ENCODE data around the gene PCNT. TPM values are rescaled to one million over a fixed set of nuclear protein-coding genes. Genes with fewer than 3 reads are reported as not detected.

The PCNT gene
- total and polyA plus RNA-seq, 2 of the 8 experiments (the other 6 are each of a cell fraction or from before 2014, with no cell fraction given) = 9.9 to 45.1 TPM

GRCh38 chr21:46414965-46415275 lies 91.0 kb downstream of the PCNT start:
- H3K79me1 ChIP-seq (ENCODE audit: low read depth, low read length) = no peaks in the 10 kb centered on the region; the same call in 1 of the 2 replicates
- no peaks in the 10 kb centered on the region for H3K27me3 ChIP-seq (replicated peaks in 1 of 4; ENCODE audit: control insufficient read depth in 3 of 4, extremely low read depth in 1 of 4, insufficient read depth in 3 of 4, low read length in 3 of 4)
- H2BK15ac ChIP-seq (ENCODE audit: low read length) = no peak overlapping the region
- no peak overlapping the region for H3K4me3 ChIP-seq (ENCODE audit: extremely low read depth in 1 of 4, insufficient read depth in 2 of 4, low read depth in 3 of 4, low read length in 4 of 4)
- DNase-seq (ENCODE audit: low read depth in 1 of 2, low spot score in 2 of 2) (no peak), FAIRE-seq (no peak)
- H3K4me2 ChIP-seq (ENCODE audit: insufficient read depth in 1 of 2, low read depth in 2 of 2, low read length in 2 of 2) = no peak overlapping the region
- CTCF ChIA-PET (ENCODE audit: partially characterized antibody) = no interaction called here
- H2BK12ac ChIP-seq (ENCODE audit: low read depth, low read length) = no peak overlapping the region
- H3K56ac ChIP-seq (replicated peaks; ENCODE audit: insufficient read length, low read depth, low read length) = no peak overlapping the region
- H3K4ac ChIP-seq (replicated peaks; ENCODE audit: insufficient read length, low read depth, low read length) = no peak overlapping the region
- H3K27ac ChIP-seq (ENCODE audit: low read depth, low read length) = no peak overlapping the region
- H3K79me2 ChIP-seq (ENCODE audit: control insufficient read depth in 1 of 2, insufficient read depth in 2 of 2, low read length in 2 of 2) = no peaks in the 10 kb centered on the region
- no peak overlapping the region for H4K8ac ChIP-seq (ENCODE audit: extremely low read depth, insufficient read depth, low read length)
- no peaks in the 10 kb centered on the region for H3K9me3 ChIP-seq (ENCODE audit: insufficient read depth in 2 of 2, low read depth in 1 of 2, low read length in 1 of 2)
- peaks cover 0 to 26% (median 14%) of the 10 kb centered on the region in 4 experiments; a peak in 6 of 8 replicates for H3K36me3 ChIP-seq (ENCODE audit: control insufficient read depth in 2 of 4, insufficient read depth in 4 of 4, low read length in 3 of 4)
- H4K91ac ChIP-seq (replicated peaks; ENCODE audit: insufficient read length, low read length) = no peak overlapping the region
- H3K23ac ChIP-seq (ENCODE audit: insufficient read length) = no peak overlapping the region
- H2BK5ac ChIP-seq (ENCODE audit: low read depth, low read length) = no peak overlapping the region; the same call in 1 of the 2 replicates
- WGBS, 2 experiments (ENCODE audit: extremely low coverage in 1 of 2, insufficient coverage in 1 of 2, insufficient read length in 1 of 2, insufficient replicate concordance in 2 of 2, low coverage in 1 of 2, low lambda C conversion rate in 2 of 2, missing lambda C conversion rate in 1 of 2) = 94% methylated on average over 11 of the region's 13 CpGs; no CpG with 5 or more reads in 1 of the 2 experiments
- peaks cover 0 to 7% (median 4%) of the 10 kb centered on the region in 4 experiments; a peak in 6 of 7 replicates for H3K4me1 ChIP-seq (replicated peaks in 1 of 4; ENCODE audit: control insufficient read depth in 3 of 4, insufficient read depth in 4 of 4, low read length in 3 of 4)
- no peak for TF ChIP-seq TBP (IDR thresholded peaks at IDR 0.05; ENCODE audit: low read depth, low read length)
- H3K23me2 ChIP-seq (ENCODE audit: low read depth, low read length) = no peaks in the 10 kb centered on the region
- no peaks in the 10 kb centered on the region for H4K20me1 ChIP-seq (replicated peaks in 1 of 2; ENCODE audit: control insufficient read depth in 1 of 2, insufficient read depth in 2 of 2, low read length in 2 of 2)
- no peak overlapping the region for H2BK20ac ChIP-seq (ENCODE audit: low read length)
- POLR2A ChIA-PET (ENCODE audit: partially characterized antibody) = no interaction called here
- no peak overlapping the region for H2AK5ac ChIP-seq (ENCODE audit: low read depth, low read length)
- H3K14ac ChIP-seq (ENCODE audit: insufficient read length) = no peak overlapping the region
- no peak overlapping the region for H2BK120ac ChIP-seq (replicated peaks; ENCODE audit: low read depth, low read length)
- no peak overlapping the region for H4K5ac ChIP-seq (ENCODE audit: insufficient read length, low read depth, low read length)
- no peak overlapping the region for H2AFZ ChIP-seq (ENCODE audit: low read length)
- no peak overlapping the region; a peak in 1 of 7 replicates for H3K9ac ChIP-seq (replicated peaks in 1 of 4; ENCODE audit: extremely low read depth in 1 of 4, low read depth in 3 of 4, low read length in 3 of 4)
- H3K18ac ChIP-seq (ENCODE audit: extremely low read depth, low read length) = no peak overlapping the region
